K562 (cell line): ENCODE measurements around the gene GRIK3. TPM values are rescaled to one million over a fixed set of nuclear protein-coding genes. Genes with fewer than 3 reads are reported as not detected.

Source experiments
- ATAC-seq: fragments of 200-7000 bp; cut with Tn5 transposase; 3 replicates; pipeline ENCODE4 v1.9.1; 2020; ENCODE audit warnings: moderate library complexity
- BruUV-seq: library from RNA; stranded (reverse); fragments of 400-500 nt; replicated peaks from 2 replicates; lab custom pipeline; 2021; lab: Mats Ljungman, UMichigan
- CTCF ChIA-PET: fragments of 300-600 bp; formaldehyde crosslinking; extraction: SDS; loops from one replicate; lab custom pipeline; 2021; ENCODE audit warnings: low intra/inter-chr PET ratio; lab: Yijun Ruan, JAX
- POLR2A ChIA-PET: fragments of 300-600, 350-650 bp; sonication (Branson Sonifier 250); formaldehyde crosslinking; extraction: SDS; loops from one replicate; lab custom pipeline; 2021; ENCODE audit warnings: antibody characterized with exemption, inconsistent platforms; lab: Yijun Ruan, JAX
- DNase-seq, 4 experiments: peaks; one replicate each; pipeline versions ENCODE4 v3.0.0 to v3.0.0-alpha.2; 2011 to 2018; ENCODE audit warnings: low spot score in 3 of 4, mixed read lengths in 3 of 4; ENCODE audit errors: extremely low read depth in 1 of 4
- FAIRE-seq: peaks from 2 replicates; lab custom pipeline; 2011; peaks lifted over from hg19 to GRCh38; lab: Jason Lieb, UNC
- H2AFZ ChIP-seq: 2 replicates; pipeline ENCODE4 v1.6.0; 2011; ENCODE audit warnings: low read depth, low read length, control low read depth, inconsistent platforms
- H3K27ac ChIP-seq: fragments of 200-600 bp; 3 replicates; pipeline ENCODE4 v1.8.0; 2011; ENCODE audit warnings: low read depth, mild to moderate bottlenecking, control low read depth, inconsistent platforms, low read length, moderate library complexity, mixed read lengths; ENCODE audit errors: extremely low read depth
- H3K27me3 ChIP-seq, 2 experiments: fragments of 300-600 bp in 1 of 2; 2 replicates in 1 of 2; 3 replicates in 1 of 2; pipeline versions ENCODE4 v1.6.0 to v1.8.0; 2011; ENCODE audit warnings: inconsistent platforms in 2 of 2, low read length in 2 of 2, mild to moderate bottlenecking in 1 of 2, mixed read lengths in 1 of 2, moderate library complexity in 1 of 2; ENCODE audit not compliant: control insufficient read depth in 2 of 2, insufficient read depth in 2 of 2
- H3K36me3 ChIP-seq: fragments of 300-600 bp; 3 replicates; pipeline ENCODE4 v1.8.0; 2011; ENCODE audit warnings: mild to moderate bottlenecking, low read length, inconsistent platforms; ENCODE audit not compliant: control insufficient read depth, insufficient read depth
- H3K4me1 ChIP-seq, 2 experiments: fragments of 200-600 bp in 1 of 2; replicated peaks in 1 of 2; 2 replicates in 1 of 2; 3 replicates in 1 of 2; pipeline versions ENCODE4 v1.5.1 to v1.8.0; 2011; ENCODE audit warnings: inconsistent platforms in 2 of 2, low read length in 2 of 2, mild to moderate bottlenecking in 1 of 2, mixed read lengths in 1 of 2, moderate library complexity in 1 of 2; ENCODE audit not compliant: control insufficient read depth in 2 of 2, insufficient read depth in 2 of 2
- H3K4me2 ChIP-seq: 2 replicates; pipeline ENCODE4 v1.6.1; 2011; ENCODE audit warnings: low read length, control low read depth, inconsistent platforms, mixed read lengths; ENCODE audit not compliant: insufficient read depth
- H3K4me3 ChIP-seq: fragments of 200-600 bp; sonication (generic), shearing (Covaris generic); 2 replicates; pipeline ENCODE4 v1.5.1; 2016; ENCODE audit warnings: control low read depth, inconsistent platforms
- H3K79me2 ChIP-seq: fragments of 200-600 bp; 3 replicates; pipeline ENCODE4 v1.8.0; 2011; ENCODE audit warnings: low read length, inconsistent platforms; ENCODE audit not compliant: control insufficient read depth, insufficient read depth
- H3K9ac ChIP-seq, 2 experiments: 2 replicates each; pipeline versions ENCODE4 v1.6.0 to v1.6.1; 2011; ENCODE audit warnings: low read depth in 2 of 2, low read length in 2 of 2, control low read depth in 1 of 2, inconsistent platforms in 1 of 2, mild to moderate bottlenecking in 1 of 2, mixed read lengths in 1 of 2; ENCODE audit not compliant: insufficient read depth in 1 of 2
- H3K9me1 ChIP-seq: one replicate; pipeline ENCODE4 v1.6.0; 2011; ENCODE audit warnings: inconsistent platforms, mild to moderate bottlenecking, low read length, moderate library complexity; ENCODE audit not compliant: control insufficient read depth, insufficient read depth
- H3K9me3 ChIP-seq: replicated peaks from 2 replicates; pipeline ENCODE4 v1.5.1; 2011; ENCODE audit warnings: low read depth, low read length, inconsistent platforms; ENCODE audit not compliant: control insufficient read depth, insufficient read depth
- H4K20me1 ChIP-seq: replicated peaks from 2 replicates; pipeline ENCODE4 v1.6.1; 2011; ENCODE audit warnings: low read length, inconsistent platforms, mixed read lengths; ENCODE audit not compliant: control insufficient read depth, insufficient read depth
- ARID2 ChIP-seq: fragments of 450-650 bp; IDR thresholded peaks from 2 replicates; pipeline ENCODE4 v1.6.1; 2017; ENCODE audit warnings: antibody characterized with exemption, mild to moderate bottlenecking
- JUN ChIP-seq, 2 experiments: sonication (generic) in 1 of 2; formaldehyde crosslinking in 1 of 2; IDR thresholded peaks; 2 replicates each; pipeline versions ENCODE4 v1.6.1 to v1.8.0; 2012 to 2022; ENCODE audit warnings: borderline replicate concordance in 2 of 2, mild to moderate bottlenecking in 2 of 2, improper control_type of control experiment in 1 of 2, low read depth in 1 of 2, low read length in 1 of 2, missing genetic modification reagents in 1 of 2
- MTF1 ChIP-seq: fragments of 250-450 bp; sonication (Bioruptor Pico); IDR thresholded peaks from 2 replicates; pipeline ENCODE4 v1.9.0; 2021; ENCODE audit warnings: moderate library complexity, mild to moderate bottlenecking, inconsistent platforms, borderline replicate concordance
- RCOR1 ChIP-seq, 2 experiments: IDR thresholded peaks; 2 replicates each; pipeline ENCODE4 v1.6.1; 2012; ENCODE audit warnings: low read depth in 2 of 2, low read length in 2 of 2, borderline replicate concordance in 1 of 2, improper control_type of control experiment in 1 of 2
- SREBF2 ChIP-seq: sonication (generic); formaldehyde crosslinking; IDR thresholded peaks from 2 replicates; pipeline ENCODE4 v1.4.0; 2020; ENCODE audit warnings: mild to moderate bottlenecking, missing genetic modification reagents
- TAF1 ChIP-seq: IDR thresholded peaks from 2 replicates; pipeline ENCODE4 v1.6.1; 2011; ENCODE audit warnings: mild to moderate bottlenecking, low read length, moderate library complexity; ENCODE audit not compliant: insufficient read depth, control insufficient read depth, severe bottlenecking; ENCODE audit errors: extremely low read depth
- WHSC1 ChIP-seq: IDR thresholded peaks from one replicate; pipeline ENCODE4 v1.6.1; 2012; ENCODE audit warnings: low read length, control low read depth, inconsistent platforms
- WGBS: fragments of 100-300 bp; shearing (Covaris generic); methylation state at CpG from one replicate; pipeline ENCODE4 v1.1.6; 2016; ENCODE audit warnings: low coverage, mixed read lengths; ENCODE audit not compliant: insufficient coverage; ENCODE audit errors: missing lambda C conversion rate; 5-methylcytosine and 5-hydroxymethylcytosine counted together
- in situ Hi-C: fragments of 300-500 bp; cut with MboI; formaldehyde crosslinking; loops from 4 replicates; pipeline ENCODE4 v1.15.0; 2018; ENCODE audit warnings: inconsistent platforms, mixed read lengths
- intact Hi-C: fragments of 100-400 bp; cut with micrococcal nuclease; formaldehyde crosslinking; loops from 2 replicates; pipeline ENCODE4 v1.14.2; 2022
- polyA plus RNA-seq, 8 experiments: library from polyadenylated mRNA; depleted of rRNA in 4 of 8; stranded (reverse) in 5 of 8; unstranded in 3 of 8; fragments of >200 nt; fragmentation: Nextera tagmentation in 2 of 8; fragmentation: Illumina TruSeq in 1 of 8; extraction: Ambion mirVana in 2 of 8; extraction: Trizol in 1 of 8; gene quantifications; 2 replicates each; pipeline versions ENCODE4 v1.2.1 to v1.2.3, GENCODE V29; 2011 to 2014; ENCODE audit warnings: inconsistent platforms in 1 of 8, missing spikeins in 1 of 8
- total RNA-seq, 7 experiments: library from RNA; depleted of rRNA in 6 of 7; stranded (reverse); fragments of >200 nt in 6 of 7; fragmentation: Illumina TruSeq in 2 of 7; extraction: Trizol in 2 of 7; gene quantifications; 2 replicates each; pipeline versions ENCODE4 v1.2.1 to v1.2.3, GENCODE V29; 2011 to 2021; ENCODE audit warnings: low replicate concordance in 1 of 7

The GRIK3 gene
- total and polyA plus RNA-seq, 9 of the 15 experiments (the other 6 are each of a cell fraction or from before 2014, with no cell fraction given), result not detected

DNA sequence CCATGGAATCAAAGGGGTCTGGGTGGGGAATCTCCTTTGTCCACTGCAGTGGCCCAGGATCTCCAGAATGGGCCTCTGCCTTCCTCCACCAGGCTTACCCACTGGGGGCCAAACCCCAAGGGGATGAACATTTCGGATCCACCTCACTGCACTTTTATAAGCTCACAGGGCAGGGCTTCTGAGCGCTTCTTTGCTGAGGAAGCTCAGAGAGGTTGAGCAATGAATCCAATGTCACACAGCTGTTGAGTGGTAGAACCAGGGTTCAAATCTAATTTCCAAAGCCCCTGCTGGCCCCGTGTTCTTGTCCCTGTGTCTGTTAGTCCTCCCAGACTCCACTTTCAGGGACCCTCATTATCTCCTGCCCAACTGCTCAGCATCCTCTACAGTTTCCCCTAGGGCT, 250.8 kb downstream of the GRIK3 start (continued):
- TF ChIP-seq RCOR1 (IDR thresholded peaks at IDR 0.05; ENCODE audit: borderline replicate concordance in 1 of 2, low read depth in 2 of 2, low read length in 2 of 2) (no peak), JUN (IDR thresholded peaks at IDR 0.05; ENCODE audit: borderline replicate concordance, low read depth, low read length) (no peak), JUN (CRISPR knock-in tag; IDR thresholded peaks at IDR 0.05; ENCODE audit: borderline replicate concordance) (no peak), MTF1 (no peak), SREBF2 (CRISPR knock-in tag) (no peak)

DNA sequence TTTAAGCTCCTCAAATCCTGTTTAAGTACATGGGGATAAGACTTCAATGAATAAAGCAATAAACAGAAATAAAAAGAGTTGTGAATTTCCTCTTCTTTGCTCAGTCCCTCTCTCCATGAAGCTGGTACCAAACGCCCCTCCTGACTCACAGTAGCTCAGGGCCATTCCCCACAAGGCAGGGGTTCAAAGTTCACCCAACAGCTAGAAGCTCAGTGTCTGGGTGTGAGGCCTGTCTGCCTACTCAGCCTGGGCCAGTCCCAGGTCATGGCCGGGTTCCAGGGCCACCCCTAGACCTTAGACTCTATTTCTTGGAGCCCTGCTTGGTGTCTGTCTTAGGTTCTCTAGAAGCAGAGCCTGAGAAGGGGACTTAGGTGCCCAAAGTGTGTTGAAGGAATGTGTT, 251.5 kb downstream of the GRIK3 start:
- TF ChIP-seq ARID2 (no peak), TAF1 (no peak), WHSC1 (no peak)
- in situ Hi-C loops, result no loop called here
- no peaks in the 10 kb centered on the region for H3K79me2 ChIP-seq
- H2AFZ ChIP-seq, result no peak overlapping the region
- no peak overlapping the region for H3K4me3 ChIP-seq
- H3K9me3 ChIP-seq, result no peaks in the 10 kb centered on the region
- intact Hi-C loops, result no loop called here
- no peak overlapping the region for H3K4me2 ChIP-seq
- ChIA-PET POLR2A (interaction anchor here (1.0 to 1.1 kb wide), 2 partner anchors 8 to 18 kb away, joined by 3 to 4 read pairs; no protein-coding TSS in a partner anchor), CTCF (no interaction called here)
- no peaks in the 10 kb centered on the region for H3K9me1 ChIP-seq
- no peak overlapping the region for H3K27ac ChIP-seq
- H4K20me1 ChIP-seq, result peaks cover 10% of the 10 kb centered on the region
- FAIRE-seq (no peak), DNase-seq (no peak), ATAC-seq (no peak)
- H3K9ac ChIP-seq, result no peak overlapping the region
- peaks cover 3 to 25% of the 10 kb centered on the region in 2 experiments; a peak in 4 of 5 replicates for H3K27me3 ChIP-seq
- no peaks in the 10 kb centered on the region for H3K36me3 ChIP-seq
- no peaks in the 10 kb centered on the region for H3K4me1 ChIP-seq
- 0% methylated on average over 2 of the region's 2 CpGs for WGBS
- no TSS peak for BruUV-seq
